Ramos (cell line): ENCODE measurements around the gene TAB2.

ENCODE experiments used
- in situ Hi-C: fragments of 300-500 bp; cut with MboI; formaldehyde crosslinking; loops from one replicate; pipeline ENCODE4 v1.14.3; 2022; ENCODE audit warnings: low sequenced_read_pairs; ENCODE audit not compliant: unreplicated experiment

TAB2 gene

DNA sequence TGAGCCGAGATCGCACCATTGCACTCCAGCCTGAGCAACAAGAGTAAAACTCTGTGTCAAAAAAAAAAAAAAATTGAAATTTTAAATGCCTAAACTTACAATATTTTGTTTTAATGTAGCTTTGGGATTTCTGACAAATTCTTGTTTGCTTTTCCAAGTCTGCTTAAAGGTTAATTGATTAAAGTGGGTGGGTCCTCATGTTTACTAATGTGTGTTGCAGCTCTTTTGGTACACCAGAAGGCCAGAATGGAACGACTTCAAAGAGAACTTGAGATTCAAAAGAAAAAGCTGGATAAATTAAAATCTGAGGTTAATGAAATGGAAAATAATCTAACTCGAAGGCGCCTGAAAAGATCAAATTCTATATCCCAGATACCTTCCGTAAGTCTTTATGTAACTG is 79.9 kb downstream of the TAB2 start:
- in situ Hi-C loops = no loop called here

DNA sequence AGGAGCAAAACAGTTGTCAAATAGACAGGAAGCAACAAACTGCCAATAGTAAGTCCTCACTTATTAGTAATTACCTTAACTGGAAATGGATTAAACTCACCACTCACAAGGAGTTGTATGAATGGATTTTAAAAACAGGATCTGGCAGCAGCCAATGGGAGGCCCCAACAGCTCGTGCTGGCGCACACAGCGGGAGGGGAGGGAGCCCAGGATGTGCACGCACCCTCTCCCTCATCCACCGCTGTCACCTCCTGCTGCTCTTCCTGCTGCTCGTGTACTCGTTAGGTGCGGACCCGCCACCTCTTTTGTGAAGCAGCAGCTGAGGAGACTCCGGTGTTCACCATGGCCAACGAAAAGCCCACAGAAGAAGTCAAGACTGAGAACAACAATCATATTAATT is 82.5 kb downstream of the TAB2 start, which contains the start of gene SUMO4:
SUMO4 (plus strand) TSS at position 213 of the 400 bp plus-strand sequence; CDS start at position 343, 130 bp downstream.
- in situ Hi-C loops = no loop called here

DNA sequence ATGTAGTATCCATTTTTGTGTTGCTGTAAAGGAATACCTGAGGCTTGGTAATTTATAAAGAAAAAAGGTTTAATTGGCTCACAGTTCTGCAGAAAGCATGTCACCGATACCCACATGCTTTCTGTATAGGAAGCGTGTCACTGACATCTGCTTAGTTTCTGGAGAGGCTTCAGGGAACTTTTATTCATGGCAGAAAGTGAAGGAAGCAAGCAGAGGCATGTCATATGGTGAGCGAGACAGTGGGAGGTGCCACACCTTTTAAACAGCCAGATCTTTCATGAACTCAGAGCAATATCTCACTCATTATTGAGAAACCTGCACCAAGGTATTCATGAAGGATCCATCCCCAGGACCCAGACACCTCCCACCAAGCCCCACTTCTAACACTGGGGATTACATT is 86.0 kb downstream of the TAB2 start:
- in situ Hi-C loops = no loop called here

DNA sequence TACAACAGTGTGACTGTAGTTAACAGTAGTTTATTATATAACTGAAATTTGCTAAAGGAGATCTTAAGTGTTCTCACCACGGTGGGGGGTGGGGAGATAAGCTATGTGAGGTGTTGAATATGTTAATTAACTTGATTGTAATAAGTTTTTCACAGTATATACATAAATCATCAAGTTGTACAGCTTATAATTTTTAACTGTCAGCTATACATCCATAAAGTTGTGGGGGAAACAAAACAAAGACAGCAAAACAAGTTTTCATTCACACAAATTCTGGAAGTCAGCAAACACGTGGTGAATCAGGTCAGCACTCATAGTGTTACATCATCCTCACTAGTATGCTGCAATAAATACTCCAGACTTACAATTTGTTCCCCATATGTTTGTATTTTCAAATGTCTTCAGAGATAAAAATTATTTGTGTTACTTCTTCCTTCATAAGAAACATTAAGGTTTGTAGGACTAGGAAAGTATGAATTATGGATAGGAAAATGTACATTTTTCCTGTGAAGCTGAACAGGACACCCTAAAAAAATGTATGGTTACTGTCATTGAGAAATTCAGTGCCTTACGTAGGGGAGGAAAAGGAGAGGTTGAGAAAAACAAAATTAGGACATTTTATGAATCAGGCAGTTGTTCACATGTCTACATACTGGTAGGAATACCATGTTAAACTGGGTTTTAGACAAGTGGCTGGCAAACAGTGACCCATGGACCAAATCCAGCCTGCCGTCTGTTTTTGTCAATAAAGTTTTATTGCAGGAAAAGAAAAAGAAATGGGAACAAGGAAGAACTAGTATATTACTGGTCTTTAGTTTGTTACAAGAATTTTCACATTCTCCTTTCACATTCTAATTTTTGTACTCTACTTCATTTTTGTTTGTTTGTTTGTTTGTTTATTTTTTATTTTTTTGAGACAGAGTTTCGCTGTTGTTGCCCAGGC is 88.6 kb downstream of the TAB2 start:
- in situ Hi-C loops = no loop called here

DNA sequence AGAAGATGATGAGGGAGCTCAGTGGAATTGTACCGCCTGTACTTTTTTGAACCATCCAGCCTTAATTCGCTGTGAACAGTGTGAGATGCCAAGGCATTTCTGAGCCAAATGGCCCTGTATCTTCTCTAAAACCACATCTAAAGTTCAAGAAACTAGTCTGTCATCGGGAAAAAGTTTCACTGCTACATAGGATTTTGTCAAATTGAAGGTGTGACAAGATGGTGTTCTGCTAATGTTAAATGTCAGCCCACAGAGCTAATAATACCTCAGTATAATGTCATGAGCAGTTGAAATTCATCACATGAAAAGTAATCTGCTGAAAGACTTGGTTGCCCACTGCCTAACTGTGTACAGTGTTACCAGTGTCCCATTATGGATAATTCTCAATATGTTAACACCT is 92.1 kb downstream of the TAB2 start:
- in situ Hi-C loops = no loop called here

DNA sequence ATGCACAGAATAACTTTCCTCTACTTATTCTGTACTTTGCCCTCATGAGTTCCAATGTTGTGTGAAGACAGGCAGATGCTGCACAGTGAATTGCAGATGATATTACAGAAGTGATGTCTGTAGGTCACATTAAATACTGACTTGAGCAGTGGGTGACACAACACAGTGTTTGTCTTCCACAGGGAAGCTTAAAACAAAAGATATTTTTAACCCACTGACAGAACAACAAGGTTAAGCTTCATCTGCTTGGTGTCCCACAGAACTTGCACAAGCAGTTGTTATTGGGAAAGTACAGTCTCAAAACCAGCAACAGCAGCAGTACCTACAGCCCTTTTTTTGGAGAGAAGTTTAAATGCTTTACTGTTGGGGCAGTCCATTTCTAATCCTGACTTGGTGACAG is 93.0 kb downstream of the TAB2 start:
- in situ Hi-C loops = no loop called here

DNA sequence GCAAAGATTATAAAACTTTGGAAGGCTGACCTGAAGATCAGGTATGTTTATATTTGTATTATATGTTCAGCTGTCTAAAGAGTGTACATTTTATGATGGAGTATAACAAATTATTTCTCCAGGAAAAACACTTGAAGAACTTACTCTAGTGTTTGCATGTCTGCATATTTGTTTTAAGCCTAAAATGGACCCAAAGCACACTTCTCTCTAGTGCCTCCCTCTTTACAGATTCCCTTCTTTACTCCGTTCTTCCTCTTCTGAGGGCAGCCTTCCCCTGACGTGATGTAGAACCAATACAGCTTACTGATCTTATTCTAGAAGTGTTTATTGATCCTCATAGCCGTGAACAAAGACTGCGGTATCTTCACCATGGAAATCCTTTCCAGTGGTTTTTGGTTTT is 96.5 kb downstream of the TAB2 start:
- in situ Hi-C loops = no loop called here

DNA sequence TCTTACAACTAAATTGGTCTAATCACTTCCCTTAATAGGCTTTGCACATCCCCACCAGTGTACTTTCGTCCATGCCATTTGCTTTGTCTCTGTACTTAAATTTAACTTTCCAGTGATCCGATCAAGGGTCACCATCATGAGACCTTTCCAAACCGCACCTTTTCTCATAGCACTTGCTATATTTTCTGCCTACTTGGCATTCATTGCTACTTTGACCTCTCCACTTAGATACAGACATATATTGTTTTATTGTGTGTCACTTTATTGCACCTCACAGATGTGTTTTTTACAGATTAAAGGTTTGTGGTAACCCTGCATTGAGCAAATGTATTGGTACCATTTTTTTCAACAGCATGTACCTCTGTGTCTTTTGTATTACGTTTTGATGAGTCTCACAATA is 97.3 kb downstream of the TAB2 start:
- in situ Hi-C loops = no loop called here

DNA sequence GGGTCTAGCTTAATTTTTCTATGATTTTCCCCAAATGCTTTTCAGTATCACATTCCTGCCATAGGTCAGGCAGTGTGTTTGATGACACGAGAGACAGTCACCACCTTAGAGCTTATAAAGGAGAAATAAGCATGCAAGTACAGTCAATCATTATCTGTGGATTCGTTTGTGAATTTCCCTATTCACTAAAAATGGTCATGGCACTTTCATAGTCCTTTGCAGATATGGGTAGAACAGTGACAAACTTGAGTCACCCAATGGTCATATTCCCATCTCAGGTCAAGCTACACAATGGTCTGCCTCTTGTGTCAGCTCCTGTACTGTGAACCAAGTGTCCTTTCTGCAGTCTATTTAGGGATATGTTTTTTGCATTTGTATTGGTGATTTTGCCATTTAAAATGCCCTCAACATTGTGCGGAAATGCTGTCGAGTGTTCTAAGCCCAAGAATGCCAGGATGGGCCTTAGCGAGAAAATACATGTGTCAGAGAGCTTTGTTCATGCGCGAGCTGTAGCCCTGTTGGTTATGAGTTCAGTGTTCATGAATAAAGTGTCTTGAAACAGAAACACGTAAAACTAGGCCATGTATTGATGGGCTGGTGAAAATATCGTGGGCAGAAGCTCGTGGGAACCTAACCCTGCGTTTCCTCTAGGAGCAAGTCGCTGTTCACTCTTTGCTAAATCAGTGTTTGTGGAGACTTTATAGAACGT is 102.3 kb downstream of the TAB2 start:
- in situ Hi-C loops = no loop called here

DNA sequence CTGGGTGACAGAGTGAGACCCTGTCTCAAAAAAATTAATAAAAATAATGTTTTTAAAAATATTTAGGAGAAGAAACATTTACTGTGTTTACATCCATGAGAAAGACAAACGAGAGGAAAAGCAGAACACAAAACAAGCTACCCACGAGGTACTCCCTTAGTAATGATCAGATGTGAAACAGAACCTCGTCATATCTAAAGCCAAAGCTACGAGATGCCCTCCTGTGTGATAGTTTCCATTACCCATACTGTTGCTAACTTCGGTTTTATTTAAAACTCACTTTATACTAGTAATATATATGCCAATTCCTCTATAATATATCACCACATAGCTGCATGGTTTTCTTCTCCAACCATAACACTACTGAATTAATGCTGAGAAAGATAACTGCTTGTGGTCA is 103.6 kb downstream of the TAB2 start:
- in situ Hi-C loops = no loop called here

DNA sequence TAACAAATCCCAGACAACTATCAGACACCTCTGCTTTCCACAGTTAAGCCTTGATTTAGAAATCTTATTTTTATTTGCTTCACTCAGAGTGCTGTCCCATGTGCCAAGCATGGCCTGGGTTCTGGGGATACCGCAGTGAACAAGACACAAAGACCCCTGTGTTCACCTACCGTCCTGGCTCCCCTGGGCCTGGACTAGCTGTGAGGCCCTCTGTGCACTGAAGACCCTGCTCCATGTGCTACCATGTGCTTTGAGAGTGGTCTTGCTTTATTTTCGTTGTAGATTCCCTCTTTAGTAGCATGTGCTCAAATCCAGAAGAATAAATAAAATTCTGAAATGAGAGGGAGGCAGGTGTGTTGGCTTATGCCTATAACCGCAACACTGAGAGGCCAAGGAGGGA is 105.1 kb downstream of the TAB2 start:
- in situ Hi-C loops = no loop called here

DNA sequence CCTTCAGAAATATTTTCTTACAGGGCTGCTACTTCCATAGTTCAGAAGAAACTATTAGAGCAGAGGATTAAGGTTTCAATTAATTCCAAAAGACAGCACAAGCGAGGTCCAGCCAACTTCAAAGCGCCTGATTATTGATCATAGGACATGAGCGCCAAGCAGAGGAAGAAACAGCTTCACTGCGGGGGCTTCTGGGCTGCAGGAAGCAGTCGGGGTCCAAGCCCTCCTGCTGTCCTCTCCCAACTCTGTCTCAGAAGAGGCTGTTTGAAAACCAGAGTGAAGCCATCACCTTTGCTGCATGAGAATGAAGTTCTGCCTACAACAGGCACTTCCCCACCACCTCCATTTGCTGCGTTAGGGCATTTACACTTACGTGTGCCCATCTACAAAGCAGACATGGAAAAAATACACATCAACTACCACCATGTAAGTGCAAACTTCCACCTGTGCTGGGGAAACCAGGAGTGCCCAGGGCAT is 106.5 kb downstream of the TAB2 start:
- in situ Hi-C loops = no loop called here

DNA sequence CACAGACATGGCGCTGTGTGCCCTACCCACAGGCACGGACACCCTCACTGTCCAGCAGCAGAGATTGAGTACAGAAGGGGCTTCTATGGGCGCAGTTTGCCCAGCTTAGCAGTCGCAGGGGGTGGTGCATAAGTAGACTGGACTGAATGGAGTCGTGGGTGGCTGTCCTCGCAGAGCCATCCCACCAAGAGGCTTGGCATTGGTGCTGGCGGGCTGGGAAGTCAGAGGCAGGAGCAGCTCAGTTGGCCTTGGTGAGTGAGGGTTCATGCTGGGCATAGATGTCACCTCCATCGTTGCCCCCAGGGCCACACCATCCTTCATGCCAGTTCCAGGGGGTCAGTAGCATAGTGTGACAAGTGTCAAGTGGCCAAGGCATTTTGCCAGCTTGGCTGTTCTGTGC is 107.7 kb downstream of the TAB2 start:
- in situ Hi-C loops = loop anchor here (5.0 to 25.0 kb wide), 3 partner anchors 238 to 863 kb away; no protein-coding TSS in a partner anchor

DNA sequence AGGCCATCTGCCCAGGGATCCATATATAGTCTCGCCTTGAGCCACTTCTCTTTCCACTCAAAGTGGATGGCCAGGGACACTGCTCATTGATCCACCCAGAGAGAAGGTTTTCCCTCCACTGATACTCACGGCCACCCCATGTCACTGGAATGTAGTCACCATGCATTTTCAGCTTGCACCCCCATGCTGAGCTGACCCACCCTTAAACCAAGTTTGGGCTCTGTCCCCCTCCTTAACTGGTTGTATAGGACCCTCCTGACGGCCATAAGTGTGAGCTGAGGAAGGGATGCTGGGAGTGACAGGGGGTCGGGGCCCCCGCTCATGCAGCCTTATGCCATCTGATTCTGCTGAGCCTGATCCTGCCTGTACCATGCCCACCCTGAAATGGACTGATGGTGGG is 108.2 kb downstream of the TAB2 start:
- in situ Hi-C loops = loop anchor here (5.0 to 25.0 kb wide), 3 partner anchors 238 to 863 kb away; no protein-coding TSS in a partner anchor

DNA sequence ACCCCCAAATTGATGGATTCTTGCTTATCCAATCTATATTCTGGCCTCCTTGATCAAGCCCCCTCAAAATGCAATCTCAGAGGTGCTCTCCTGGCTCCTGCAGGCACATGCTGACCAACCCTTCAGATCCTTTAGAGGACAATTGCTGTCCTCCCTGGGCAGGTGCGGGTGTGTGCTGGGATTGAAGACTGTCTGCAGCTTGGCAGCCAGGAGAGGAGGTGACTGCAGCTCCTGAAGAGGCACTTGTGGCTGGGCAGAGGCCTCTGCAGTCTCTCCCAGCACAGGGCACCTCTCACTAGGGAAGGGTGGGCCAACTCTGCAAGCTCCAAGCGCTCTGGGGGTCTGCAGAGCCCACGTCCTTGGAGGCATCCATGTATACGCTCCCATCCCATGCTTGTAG is 111.1 kb downstream of the TAB2 start:
- in situ Hi-C loops = loop anchor here (5.0 to 25.0 kb wide), 3 partner anchors 241 to 866 kb away; no protein-coding TSS in a partner anchor

DNA sequence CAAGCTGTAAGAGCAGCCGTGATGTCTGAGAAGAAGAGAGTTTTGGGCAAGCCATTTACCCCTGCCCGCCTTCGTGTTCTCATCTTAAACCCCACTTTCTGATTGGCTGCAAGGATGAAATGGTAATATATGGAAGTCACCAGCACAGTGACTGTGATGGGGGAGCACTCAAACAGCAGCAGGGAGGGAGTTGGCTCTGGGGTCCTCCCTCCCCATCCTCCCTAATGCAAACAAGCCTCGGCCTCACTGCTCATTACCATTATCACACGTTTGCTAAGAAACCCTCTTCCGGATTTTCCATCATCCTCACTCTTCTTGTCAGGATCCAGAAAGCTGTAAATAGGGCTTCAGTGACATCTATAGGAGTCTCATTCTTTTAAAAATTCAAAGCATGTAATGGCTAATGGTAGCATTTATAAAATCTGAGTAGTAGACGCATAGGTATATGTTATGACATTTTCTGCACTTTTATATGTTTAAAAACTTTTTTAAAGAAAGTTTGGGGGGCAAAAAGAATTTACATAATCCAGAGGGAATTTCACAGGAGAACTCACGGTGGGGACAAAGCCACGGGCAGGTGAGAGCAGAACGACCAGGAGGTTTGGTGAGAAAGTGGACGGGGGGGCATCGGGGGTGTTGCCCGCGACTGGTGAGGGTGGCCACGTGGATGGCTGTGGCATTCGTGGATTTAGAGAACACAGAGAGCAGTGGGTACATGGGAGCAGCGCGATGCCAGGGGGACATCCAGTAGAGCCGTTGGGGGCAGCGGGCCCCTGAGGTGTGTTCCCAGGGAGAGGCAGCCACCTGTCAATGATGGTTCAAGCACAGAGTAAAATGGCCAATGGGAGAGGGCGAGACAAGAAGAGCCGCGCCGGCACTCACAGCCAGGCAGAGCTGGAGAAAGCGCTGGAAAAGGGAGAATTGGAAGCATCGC is 112.2 kb downstream of the TAB2 start:
- in situ Hi-C loops = loop anchor here (5.0 to 25.0 kb wide), 4 partner anchors 242 to 867 kb away; no protein-coding TSS in a partner anchor

DNA sequence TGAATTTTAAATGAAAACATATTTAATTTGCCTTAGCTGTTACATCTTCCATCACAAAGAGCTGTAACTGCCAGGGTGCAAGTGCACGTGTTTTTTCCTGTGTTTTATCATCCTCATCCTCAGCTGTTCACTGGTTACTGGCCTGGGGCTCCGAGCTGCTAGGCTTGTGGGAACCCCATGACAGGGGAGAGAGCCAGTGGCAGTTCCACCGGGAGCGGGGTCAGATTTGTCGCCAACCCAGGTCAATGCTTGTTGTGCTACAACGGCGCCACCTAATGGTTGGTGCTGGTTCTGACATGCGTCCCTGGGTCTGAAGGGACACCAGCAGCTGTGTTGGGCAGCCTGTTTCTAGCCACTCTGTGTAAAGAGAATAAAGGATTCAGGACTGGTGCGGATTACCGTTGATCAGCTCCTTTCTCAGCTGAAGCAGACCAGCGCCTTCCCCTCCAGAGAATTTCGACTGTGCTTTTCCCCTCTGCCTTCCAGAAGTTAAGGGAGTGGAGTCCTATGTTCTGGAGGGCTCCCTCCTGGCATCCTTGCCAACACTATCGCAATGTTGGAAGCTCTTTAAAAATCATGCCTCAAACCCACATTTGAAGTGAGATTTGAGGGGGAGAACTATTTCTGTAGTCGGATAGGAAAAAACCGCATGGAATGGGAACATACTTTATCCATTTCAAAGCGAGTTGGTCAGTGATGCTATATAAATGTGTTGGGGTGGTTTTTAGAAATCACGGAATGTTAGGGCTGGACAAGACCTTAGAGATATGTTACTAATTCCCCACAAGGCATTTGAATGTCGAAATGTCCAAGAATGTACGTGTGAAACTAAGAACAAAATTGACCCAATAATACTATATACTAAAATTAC is 114.6 kb downstream of the TAB2 start:
- in situ Hi-C loops = loop anchor here (5.0 to 25.0 kb wide), 2 partner anchors 350 to 870 kb away; no protein-coding TSS in a partner anchor

DNA sequence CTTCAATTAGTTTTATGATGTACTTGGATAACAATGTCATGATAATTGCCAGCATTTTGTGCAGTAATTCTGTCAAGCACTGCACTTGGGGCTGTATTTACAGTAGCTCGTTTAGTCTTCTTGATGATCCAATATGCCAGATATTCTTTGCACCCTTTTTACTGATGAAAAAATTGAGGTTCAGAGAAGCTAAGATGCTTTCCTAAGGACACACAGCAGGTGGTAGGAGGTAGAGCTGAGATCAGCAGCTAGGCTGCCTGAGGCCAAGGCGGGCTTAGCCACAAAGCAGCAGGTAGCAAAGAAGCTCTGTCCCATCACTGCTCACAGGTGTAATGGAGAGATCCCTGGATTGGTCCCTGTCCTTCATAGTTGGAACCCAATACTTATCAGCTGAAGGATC is 115.9 kb downstream of the TAB2 start:
- in situ Hi-C loops = loop anchor here (5.0 to 25.0 kb wide), 2 partner anchors 351 to 871 kb away; no protein-coding TSS in a partner anchor

DNA sequence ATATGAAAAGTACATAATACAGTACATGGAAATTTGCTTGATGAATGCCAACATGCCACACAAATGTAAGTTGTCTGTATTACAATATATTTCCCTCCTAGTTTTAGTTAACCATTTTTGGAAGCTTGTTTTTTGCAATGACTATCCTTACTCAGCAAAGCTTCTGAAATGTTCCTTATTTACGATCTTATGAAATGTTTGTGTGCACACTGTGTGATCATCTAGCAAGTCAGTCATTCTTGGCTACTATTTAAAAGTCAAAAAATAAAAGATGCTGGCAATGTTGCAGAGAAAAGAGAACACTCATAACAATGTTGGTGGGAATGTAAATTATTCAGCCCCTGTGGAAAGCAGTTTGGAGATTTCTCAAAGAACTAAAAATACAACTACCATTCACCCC is 116.4 kb downstream of the TAB2 start:
- in situ Hi-C loops = loop anchor here (5.0 to 25.0 kb wide), 2 partner anchors 352 to 872 kb away; no protein-coding TSS in a partner anchor
